ENCODE data around the gene YIPF3. TPM values are rescaled to one million over a fixed set of nuclear protein-coding genes. Genes with fewer than 3 reads are reported as not detected.
A peak's percentile ranks its signal among the peaks of the same experiment; 100 is the strongest.

YIPF3 gene
- polyA plus RNA-seq, 1 of the 3 experiments (the other 2 are of a cell fraction): 219 TPM

DNA sequence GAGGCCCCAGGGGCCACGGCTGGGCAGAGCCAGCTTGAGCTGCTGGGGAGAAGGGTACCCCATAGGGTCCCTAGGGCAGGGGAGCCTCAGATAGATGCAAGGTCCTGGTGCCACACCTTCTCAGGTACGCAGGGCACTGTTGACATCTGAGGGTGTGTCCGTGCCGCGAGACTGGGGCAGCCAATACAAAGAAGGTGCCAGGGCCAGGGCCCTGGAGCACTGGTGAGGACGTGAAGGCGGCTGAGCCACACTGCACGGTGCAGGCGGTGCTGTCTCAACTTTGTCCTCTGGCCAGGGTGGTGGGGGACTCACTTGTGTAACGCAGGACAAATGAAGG lies 5.9 kb downstream of the YIPF3 start:
- Histone ChIP-seq H4K20me1 (ENCODE audit: insufficient read depth) (0 out of 2 replicates have a peak, but pooled peaks cover 14% of the 10 kb centered on the region), H3K4me2 (peak overlapping the region; percentile 92; the same call in 1 of the 2 replicates), H3K4me1 (ENCODE audit: control insufficient read depth in 1 of 2, insufficient read depth in 2 of 2, low read depth in 1 of 2, low read length in 1 of 2) (peaks cover 12 to 34% of the 10 kb centered on the region in 2 experiments), H3K9ac (peak overlapping the region; percentile 63; the same call in 1 of the 2 replicates), H3K27me3 (ENCODE audit: insufficient read depth) (no peaks in the 10 kb centered on the region), H3K79me2 (ENCODE audit: insufficient read depth) (peaks cover 20% of the 10 kb centered on the region), H3K27ac (ENCODE audit: low read depth in 2 of 2, low read length in 1 of 2) (peak overlapping the region; percentile 49 to 78; a peak in 3 of 4 replicates), H3K9me3 (no peaks in the 10 kb centered on the region), H2AFZ (ENCODE audit: low read depth) (no peak overlapping the region), H3K4me3 (ENCODE audit: low read depth in 2 of 2, low read length in 1 of 2) (no peak overlapping the region; a peak in 1 of 4 replicates), H3F3A (replicated peaks; ENCODE audit: insufficient read depth) (peaks cover 14% of the 10 kb centered on the region), H3K36me3 (replicated peaks in 1 of 2; ENCODE audit: control insufficient read depth in 1 of 2, insufficient read depth in 2 of 2, low read length in 1 of 2) (peaks cover 26 to 49% of the 10 kb centered on the region in 2 experiments), H3K9me2 (no peaks in the 10 kb centered on the region)
- WGBS (ENCODE audit: low lambda C conversion rate): 96% methylated on average over 6 of the region's 10 CpGs
- TF ChIP-seq SMC3 (IDR thresholded peaks at IDR 0.05; ENCODE audit: low read depth, low read length) (no peak), GATA2 (CRISPR knock-in tag; IDR thresholded peaks at IDR 0.05) (no peak), FOXM1 (IDR thresholded peaks at IDR 0.05; ENCODE audit: low read depth) (no peak), POLR2AphosphoS5 (IDR thresholded peaks at IDR 0.05; ENCODE audit: low read depth, low read length) (no peak)
- TF ChIP-seq, protein P1, sequence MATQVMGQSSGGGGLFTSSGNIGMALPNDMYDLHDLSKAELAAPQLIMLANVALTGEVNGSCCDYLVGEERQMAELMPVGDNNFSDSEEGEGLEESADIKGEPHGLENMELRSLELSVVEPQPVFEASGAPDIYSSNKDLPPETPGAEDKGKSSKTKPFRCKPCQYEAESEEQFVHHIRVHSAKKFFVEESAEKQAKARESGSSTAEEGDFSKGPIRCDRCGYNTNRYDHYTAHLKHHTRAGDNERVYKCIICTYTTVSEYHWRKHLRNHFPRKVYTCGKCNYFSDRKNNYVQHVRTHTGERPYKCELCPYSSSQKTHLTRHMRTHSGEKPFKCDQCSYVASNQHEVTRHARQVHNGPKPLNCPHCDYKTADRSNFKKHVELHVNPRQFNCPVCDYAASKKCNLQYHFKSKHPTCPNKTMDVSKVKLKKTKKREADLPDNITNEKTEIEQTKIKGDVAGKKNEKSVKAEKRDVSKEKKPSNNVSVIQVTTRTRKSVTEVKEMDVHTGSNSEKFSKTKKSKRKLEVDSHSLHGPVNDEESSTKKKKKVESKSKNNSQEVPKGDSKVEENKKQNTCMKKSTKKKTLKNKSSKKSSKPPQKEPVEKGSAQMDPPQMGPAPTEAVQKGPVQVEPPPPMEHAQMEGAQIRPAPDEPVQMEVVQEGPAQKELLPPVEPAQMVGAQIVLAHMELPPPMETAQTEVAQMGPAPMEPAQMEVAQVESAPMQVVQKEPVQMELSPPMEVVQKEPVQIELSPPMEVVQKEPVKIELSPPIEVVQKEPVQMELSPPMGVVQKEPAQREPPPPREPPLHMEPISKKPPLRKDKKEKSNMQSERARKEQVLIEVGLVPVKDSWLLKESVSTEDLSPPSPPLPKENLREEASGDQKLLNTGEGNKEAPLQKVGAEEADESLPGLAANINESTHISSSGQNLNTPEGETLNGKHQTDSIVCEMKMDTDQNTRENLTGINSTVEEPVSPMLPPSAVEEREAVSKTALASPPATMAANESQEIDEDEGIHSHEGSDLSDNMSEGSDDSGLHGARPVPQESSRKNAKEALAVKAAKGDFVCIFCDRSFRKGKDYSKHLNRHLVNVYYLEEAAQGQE (IDR thresholded peaks at IDR 0.05; ENCODE audit: low read depth, low read length): no peak
- TF ChIP-seq, protein P2, sequence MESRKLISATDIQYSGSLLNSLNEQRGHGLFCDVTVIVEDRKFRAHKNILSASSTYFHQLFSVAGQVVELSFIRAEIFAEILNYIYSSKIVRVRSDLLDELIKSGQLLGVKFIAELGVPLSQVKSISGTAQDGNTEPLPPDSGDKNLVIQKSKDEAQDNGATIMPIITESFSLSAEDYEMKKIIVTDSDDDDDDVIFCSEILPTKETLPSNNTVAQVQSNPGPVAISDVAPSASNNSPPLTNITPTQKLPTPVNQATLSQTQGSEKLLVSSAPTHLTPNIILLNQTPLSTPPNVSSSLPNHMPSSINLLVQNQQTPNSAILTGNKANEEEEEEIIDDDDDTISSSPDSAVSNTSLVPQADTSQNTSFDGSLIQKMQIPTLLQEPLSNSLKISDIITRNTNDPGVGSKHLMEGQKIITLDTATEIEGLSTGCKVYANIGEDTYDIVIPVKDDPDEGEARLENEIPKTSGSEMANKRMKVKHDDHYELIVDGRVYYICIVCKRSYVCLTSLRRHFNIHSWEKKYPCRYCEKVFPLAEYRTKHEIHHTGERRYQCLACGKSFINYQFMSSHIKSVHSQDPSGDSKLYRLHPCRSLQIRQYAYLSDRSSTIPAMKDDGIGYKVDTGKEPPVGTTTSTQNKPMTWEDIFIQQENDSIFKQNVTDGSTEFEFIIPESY (IDR thresholded peaks at IDR 0.05; ENCODE audit: borderline replicate concordance, low read depth): no peak
- no peak for DNase-seq
- CTCF ChIA-PET: interaction anchor here (0.9 to 22.4 kb wide), 6 partner anchors 19 to 568 kb away, joined by 4 to 382 read pairs (median 6); partner anchors contain the start of gene DLK2
- POLR2A ChIA-PET: interaction anchor here (0.6 to 1.6 kb wide), 6 partner anchors 13 to 563 kb away, joined by 3 to 10 read pairs (median 3); partner anchors contain the start of gene DLK2

DNA sequence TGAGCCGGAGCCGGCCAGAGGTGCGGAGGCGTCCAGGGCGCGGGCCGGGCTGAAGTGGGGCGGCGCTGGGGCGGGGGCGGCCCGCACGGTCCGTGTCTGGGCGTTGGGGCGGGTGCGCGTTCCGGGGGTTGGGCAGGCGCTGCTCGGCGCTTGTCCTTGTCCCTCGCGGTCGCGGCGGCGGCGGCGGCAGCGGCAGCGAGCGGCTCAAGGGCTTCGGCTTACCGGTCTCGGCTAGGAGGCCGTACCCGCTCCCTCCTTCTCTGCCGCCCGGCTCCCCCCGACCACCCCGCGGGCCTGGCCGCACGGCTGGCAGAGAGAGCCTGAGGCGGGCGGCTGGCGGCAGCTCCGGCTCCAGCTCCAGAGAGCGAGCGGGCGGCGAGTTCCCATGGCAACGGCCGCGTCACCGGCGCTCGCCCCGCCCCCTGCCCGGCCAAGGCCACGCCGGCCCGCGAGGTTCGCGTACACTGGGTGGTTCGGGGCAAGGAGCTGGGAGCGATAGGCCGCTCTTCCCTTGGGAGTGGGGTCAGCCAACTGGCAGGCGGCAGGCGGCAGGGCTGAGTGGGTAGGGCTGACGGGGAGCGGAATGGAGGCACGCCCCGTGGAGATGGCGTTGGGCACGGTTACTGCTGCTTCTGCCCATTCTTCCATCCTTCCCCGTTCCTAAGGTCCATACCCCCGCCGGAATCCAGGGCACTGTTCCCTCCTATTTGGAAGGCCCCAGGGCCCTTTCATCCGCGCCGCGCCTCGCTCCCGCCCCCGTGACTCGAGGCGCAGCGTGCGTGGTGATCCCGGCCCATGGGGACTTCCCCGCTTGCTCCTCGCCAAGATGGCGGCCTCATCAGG lies 6.5 kb downstream of the YIPF3 start, which contains the start of gene LRRC73:
Gene LRRC73, minus strand, starts transcription at position 363 of the 843 bp plus-strand sequence. CDS start 561 bp downstream, outside the sequence.
- Histone ChIP-seq H3K4me3 (ENCODE audit: low read depth in 2 of 2, low read length in 1 of 2) (peak within 1 kb of the TSS; percentile 65 to 73), H3K9ac (peak within 1 kb of the TSS; percentile 63), H3K27me3 (ENCODE audit: insufficient read depth) (no peaks in the 10 kb centered on the region), H3K4me1 (ENCODE audit: control insufficient read depth in 1 of 2, insufficient read depth in 2 of 2, low read depth in 1 of 2, low read length in 1 of 2) (peaks cover 6 to 28% of the 10 kb centered on the region in 2 experiments; a peak in 2 of 4 replicates), H3K4me2 (peak within 1 kb of the TSS; percentile 92), H3K9me3 (no peaks in the 10 kb centered on the region), H3F3A (replicated peaks; ENCODE audit: insufficient read depth) (peaks cover 14% of the 10 kb centered on the region), H3K79me2 (ENCODE audit: insufficient read depth) (peaks cover 14% of the 10 kb centered on the region), H2AFZ (ENCODE audit: low read depth) (peak within 1 kb of the TSS; percentile 41; the same call in 1 of the 2 replicates), H3K9me2 (no peaks in the 10 kb centered on the region), H3K27ac (ENCODE audit: low read depth in 2 of 2, low read length in 1 of 2) (peak within 1 kb of the TSS; percentile 49 to 78; a peak in 3 of 4 replicates), H3K36me3 (replicated peaks in 1 of 2; ENCODE audit: control insufficient read depth in 1 of 2, insufficient read depth in 2 of 2, low read length in 1 of 2) (peaks cover 23 to 49% of the 10 kb centered on the region in 2 experiments), H4K20me1 (ENCODE audit: insufficient read depth) (0 out of 2 replicates have a peak, but pooled peaks cover 11% of the 10 kb centered on the region)
- CTCF ChIA-PET: interaction anchor here (0.6 to 22.4 kb wide), 15 partner anchors 10 to 569 kb away, joined by 3 to 382 read pairs (median 4); partner anchors contain the start of gene DLK2
- 20% methylated on average over 17 of the region's 96 CpGs for WGBS (ENCODE audit: low lambda C conversion rate)
- DNase-seq: peak; percentile 94
- POLR2A ChIA-PET: interaction anchor here (0.5 to 1.6 kb wide), 13 partner anchors 8 to 563 kb away, joined by 3 to 10 read pairs (median 3); partner anchors contain the start of genes DLK2, DNPH1 and ZNF318
- peak; percentile 87 for TF ChIP-seq MXI1 (IDR thresholded peaks at IDR 0.05; ENCODE audit: low read depth, low read length)
- no peak for TF ChIP-seq USF1 (IDR thresholded peaks at IDR 0.05; ENCODE audit: borderline replicate concordance, low read depth)
- no peak for TF ChIP-seq FOSL2 (IDR thresholded peaks at IDR 0.05; ENCODE audit: borderline replicate concordance, low read depth)
- TF ChIP-seq GATA2 (CRISPR knock-in tag; IDR thresholded peaks at IDR 0.05): no peak
- TF ChIP-seq, protein P2 (IDR thresholded peaks at IDR 0.05; ENCODE audit: borderline replicate concordance, low read depth): 0 out of 2 replicates have a peak, but pooled peaks have one; percentile 64
- no peak for TF ChIP-seq USF2 (IDR thresholded peaks at IDR 0.05; ENCODE audit: borderline replicate concordance, low read depth, low read length)
- no peak for TF ChIP-seq RCOR1 (IDR thresholded peaks at IDR 0.05; ENCODE audit: low read length)

Data from SK-N-SH (cell line).